HG02610 (cell line): ENCODE measurements around the gene CD96.
"Not testable (repeated sequence)": the region's sequence is repeated elsewhere in the genome, so short reads cannot be mapped to it uniquely, and the experiment has no call there.

Source experiments
- ATAC-seq: cut with Tn5 transposase; IDR thresholded peaks from one replicate; pipeline ENCODE4 v1.9.1; 2021; ENCODE audit warnings: mild to moderate bottlenecking, moderate library complexity; ENCODE audit not compliant: unreplicated experiment

Gene CD96

GRCh38 chr3:111548756-111549155, 6.8 kb downstream of the CD96 start:
- no peak for ATAC-seq

GRCh38 chr3:111561902-111562301, 19.9 kb downstream of the CD96 start:
- not testable (repeated sequence) for ATAC-seq

GRCh38 chr3:111566844-111567243, 24.8 kb downstream of the CD96 start:
- no peak for ATAC-seq

GRCh38 chr3:111568355-111568754, 26.4 kb downstream of the CD96 start:
- ATAC-seq: no peak

- ATAC-seq: no peak
These were observed 26.9 kb downstream of the CD96 start for GRCh38 chr3:111568911-111569310.

GRCh38 chr3:111570404-111571030, 28.5 kb downstream of the CD96 start:
- no peak for ATAC-seq

- no peak for ATAC-seq
These were observed 29.3 kb downstream of the CD96 start for GRCh38 chr3:111571282-111571681.

- ATAC-seq: no peak
These were observed 30.0 kb downstream of the CD96 start for GRCh38 chr3:111571907-111572460.

GRCh38 chr3:111577113-111577512, 35.1 kb downstream of the CD96 start:
- ATAC-seq: no peak

GRCh38 chr3:111577798-111578685, 36.0 kb downstream of the CD96 start:
- ATAC-seq: peak; percentile 97

- no peak for ATAC-seq
These were observed 36.9 kb downstream of the CD96 start for GRCh38 chr3:111578867-111579266.

- ATAC-seq: no peak
These were observed 37.5 kb downstream of the CD96 start for GRCh38 chr3:111579495-111579894.

- ATAC-seq: no peak
These were observed 39.6 kb downstream of the CD96 start for GRCh38 chr3:111581403-111582119.

GRCh38 chr3:111582120-111582474, 40.1 kb downstream of the CD96 start:
- ATAC-seq: no peak

GRCh38 chr3:111584744-111585143, 42.7 kb downstream of the CD96 start:
- ATAC-seq: no peak

- no peak for ATAC-seq
These were observed 43.2 kb downstream of the CD96 start for GRCh38 chr3:111585217-111585616.

- no peak for ATAC-seq
These were observed 46.5 kb downstream of the CD96 start for GRCh38 chr3:111588527-111588926.

- no peak for ATAC-seq
These were observed 47.5 kb downstream of the CD96 start for GRCh38 chr3:111589303-111590142.

GRCh38 chr3:111590143-111590491, 48.1 kb downstream of the CD96 start:
- no peak for ATAC-seq

GRCh38 chr3:111591555-111591954, 49.6 kb downstream of the CD96 start:
- no peak for ATAC-seq

GRCh38 chr3:111592143-111592542, 50.1 kb downstream of the CD96 start:
- ATAC-seq: no peak
